HG03280 (cell line): ENCODE results near the gene RAPGEF5.

Source experiments
- ATAC-seq: cut with Tn5 transposase; IDR thresholded peaks from one replicate; pipeline ENCODE4 v1.9.1; 2021; ENCODE audit warnings: mild to moderate bottlenecking, moderate library complexity; ENCODE audit not compliant: unreplicated experiment

RAPGEF5 gene

DNA sequence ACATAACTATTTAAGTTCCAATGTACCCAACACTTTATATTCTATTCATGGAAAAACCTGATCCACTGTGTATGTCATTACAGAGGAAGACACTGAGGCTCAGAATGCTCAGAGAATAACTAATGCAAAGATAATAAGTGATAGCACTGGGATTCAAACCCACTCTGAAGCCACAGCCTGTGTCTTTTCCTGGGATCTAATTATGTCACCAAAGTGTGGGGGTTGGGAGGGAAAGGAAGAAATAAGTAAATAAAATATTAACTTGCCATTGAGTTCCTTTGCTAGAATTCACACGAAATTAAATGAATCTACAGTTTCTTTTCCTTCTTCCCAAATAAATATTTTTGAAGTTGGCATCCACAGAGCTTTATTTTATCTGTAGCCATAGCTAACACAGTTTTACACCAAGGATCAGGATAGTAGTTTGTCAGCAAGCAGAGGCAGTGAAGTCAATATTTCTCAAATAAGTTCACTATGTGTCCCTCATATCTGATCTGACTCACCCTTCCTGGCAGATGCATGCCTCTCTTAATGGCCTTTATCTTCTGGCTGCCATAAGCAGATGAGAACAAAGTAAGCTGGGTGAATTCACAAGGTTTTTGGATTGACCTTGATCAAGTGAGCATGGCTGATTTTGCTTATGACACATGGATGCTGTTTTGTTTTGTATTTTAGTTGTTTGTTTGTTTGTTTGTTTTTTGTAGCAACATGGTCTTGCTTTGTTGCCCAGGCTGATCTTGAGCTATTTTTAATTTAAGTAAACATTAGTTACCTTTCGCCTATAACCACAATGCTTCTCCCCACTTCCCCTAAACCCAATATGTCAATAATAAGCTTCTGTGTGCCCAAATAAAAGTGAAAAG lies 6.3 kb downstream of the RAPGEF5 start:
- ATAC-seq: peak; percentile 51

DNA sequence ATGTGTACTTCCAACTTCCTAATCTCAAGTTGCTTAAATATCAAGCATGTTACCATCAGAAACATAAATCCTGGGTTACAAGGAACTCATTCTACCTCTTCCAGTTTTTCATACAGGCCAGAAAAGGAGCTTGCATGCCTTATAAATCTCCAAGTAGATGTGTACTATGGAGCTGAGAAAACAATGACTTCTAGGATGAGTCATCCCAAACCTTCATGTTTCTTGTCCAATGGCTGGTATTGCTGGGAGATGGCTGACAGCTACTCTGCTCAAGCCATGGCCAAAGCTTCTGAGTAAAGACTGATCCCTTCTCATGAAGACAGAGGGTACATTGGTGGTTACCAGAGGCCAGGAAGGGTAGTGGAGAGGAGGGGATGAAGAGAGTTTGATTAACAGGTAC lies 8.6 kb downstream of the RAPGEF5 start:
- ATAC-seq: no peak

DNA sequence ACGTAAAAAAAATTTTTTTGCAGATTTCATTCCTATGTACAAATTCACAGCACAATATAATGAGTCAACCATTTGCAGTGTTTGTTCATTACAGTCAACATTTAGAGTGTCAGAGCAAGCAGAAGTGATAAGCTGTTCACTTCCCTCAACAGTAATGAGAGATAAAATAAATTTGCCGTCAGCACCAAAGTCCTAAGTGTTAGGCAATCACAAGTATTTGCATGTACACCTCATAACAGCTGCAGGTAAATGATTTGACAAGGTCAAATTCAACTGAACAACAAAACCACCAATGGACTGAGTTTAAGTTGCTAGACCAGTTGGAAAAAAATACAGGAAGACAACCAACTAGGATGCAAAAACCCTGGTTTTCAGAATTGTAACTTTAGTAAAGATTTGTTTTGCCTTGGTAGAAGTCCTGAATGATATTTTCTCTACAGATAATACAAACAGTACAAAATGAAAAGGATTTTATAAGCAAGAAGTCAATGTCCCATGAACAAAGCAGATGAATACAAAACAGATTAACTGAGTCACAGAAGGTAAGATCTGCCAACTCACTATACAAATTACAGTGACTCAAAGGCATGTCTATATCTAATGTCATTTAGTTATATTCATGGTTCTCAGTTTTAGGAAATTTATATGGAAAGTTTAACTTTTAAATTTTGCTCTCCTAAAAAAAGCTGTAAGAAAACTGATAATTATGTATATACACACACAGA lies 10.4 kb downstream of the RAPGEF5 start:
- ATAC-seq: no peak

DNA sequence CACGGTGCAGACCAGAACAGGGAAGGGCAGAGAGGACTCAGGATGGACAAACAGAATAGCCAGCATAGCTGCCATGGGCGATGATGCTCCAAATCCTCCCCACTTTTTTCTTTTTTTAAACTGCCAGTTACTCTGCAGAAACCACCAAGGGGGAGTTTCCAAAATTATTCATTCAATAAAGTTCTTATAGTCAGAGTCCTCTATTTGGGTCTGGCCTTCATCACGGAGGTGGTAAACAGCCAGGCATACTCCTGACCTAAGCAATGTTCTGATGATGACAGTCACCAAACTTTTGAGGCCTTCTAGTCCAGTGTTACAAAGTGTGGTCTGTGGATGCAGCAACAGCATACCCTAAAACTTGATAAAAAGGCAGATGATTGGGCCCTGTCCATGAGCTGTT lies 12.3 kb downstream of the RAPGEF5 start:
- ATAC-seq: no peak

- ATAC-seq: no peak
These were observed 13.3 kb downstream of the RAPGEF5 start for GRCh38 chr7:22343612-22344011.

GRCh38 chr7:22343071-22343470 lies 13.9 kb downstream of the RAPGEF5 start:
- ATAC-seq: no peak

DNA sequence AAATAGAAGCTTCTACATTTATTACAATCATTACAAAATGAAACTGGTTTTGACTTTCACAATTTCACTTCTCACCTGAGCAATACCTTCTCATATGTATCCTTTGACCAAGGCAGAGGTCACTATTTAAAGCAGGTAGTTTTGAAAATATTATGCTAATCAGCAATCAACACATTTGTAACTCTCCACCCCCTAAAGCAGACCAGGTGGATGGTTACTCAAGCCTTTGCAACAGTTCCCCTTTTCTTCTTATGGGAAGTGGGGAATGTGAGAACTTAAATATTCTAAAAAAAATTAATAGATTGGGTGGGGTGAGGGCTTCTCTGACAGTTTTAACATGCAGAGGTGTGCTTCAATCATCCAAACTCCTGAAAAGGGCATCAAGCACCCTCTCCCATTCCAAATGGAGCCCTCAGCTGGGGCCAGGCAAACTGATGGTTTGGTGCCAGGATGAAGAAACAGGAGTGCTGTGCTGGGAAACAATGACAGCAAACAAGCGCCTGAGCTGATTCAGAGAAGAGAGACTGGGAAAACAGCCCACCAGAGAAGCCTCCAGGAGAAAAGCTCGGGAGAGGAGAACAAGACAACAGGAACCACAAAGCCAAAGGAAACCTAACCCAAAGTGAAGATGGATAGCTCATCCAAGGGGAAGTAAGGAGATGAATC lies 17.1 kb downstream of the RAPGEF5 start:
- ATAC-seq: no peak

DNA sequence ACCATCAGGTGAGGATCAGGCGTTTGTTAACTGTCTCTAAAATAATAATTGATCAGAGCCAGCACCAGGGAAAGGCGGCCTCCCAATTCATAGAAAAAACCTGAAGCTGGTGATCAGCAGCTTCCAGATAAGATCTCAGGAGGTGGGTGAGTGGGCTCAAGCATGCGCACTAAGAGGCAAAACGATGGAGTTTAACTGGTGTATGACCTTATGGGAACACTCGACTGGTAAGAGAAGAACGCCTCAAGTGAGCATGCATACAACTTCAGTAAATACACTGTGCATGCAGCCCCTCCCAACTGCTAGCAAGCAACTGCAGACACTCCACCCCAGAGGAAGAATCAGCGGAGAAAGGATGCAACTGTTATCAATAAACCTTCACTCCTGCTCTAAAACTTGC lies 18.1 kb downstream of the RAPGEF5 start:
- ATAC-seq: no peak

DNA sequence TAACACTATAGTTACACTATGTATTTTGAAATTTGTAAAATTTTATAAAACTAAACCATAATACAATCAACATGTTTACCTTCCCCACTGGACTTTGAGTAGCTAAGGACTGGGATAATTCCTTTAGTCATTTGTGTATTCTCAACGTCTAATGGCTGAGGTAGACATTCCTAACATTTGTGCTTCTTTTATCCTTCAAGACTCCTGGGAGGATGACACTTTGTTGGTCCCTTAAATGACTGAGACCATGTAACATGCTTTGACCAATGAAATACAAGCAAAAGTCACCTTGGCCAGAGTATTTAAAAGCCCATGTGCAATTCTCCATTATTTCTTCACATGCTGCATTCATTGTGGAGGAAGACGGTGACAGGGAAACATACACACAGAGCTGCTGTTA lies 18.5 kb downstream of the RAPGEF5 start:
- no peak for ATAC-seq

DNA sequence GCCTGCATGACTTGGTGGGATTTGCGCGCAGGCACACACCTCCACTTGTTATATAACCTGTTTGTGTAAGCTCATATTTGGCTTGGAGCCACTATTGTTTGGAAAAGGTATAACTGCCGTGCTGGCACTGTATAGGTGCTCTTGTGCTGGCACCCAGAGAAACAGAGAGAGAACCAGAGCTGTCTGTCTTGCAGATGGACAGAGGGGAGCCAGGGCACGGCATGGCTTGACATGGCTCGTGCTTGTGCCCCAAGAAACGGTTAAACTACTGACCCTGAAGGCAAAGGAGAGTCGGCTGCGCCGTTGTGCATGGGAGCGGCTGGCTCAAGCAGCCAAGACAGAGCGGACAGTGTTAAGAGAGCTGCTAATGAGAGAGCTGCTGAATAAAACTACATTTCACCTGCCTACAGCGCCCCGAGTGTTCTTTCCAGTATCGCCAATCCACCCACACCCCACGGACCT lies 23.2 kb downstream of the RAPGEF5 start:
- ATAC-seq: no peak

- no peak for ATAC-seq
These were observed 24.5 kb downstream of the RAPGEF5 start for GRCh38 chr7:22332461-22332870.

GRCh38 chr7:22331704-22332103 lies 25.2 kb downstream of the RAPGEF5 start:
- no peak for ATAC-seq

DNA sequence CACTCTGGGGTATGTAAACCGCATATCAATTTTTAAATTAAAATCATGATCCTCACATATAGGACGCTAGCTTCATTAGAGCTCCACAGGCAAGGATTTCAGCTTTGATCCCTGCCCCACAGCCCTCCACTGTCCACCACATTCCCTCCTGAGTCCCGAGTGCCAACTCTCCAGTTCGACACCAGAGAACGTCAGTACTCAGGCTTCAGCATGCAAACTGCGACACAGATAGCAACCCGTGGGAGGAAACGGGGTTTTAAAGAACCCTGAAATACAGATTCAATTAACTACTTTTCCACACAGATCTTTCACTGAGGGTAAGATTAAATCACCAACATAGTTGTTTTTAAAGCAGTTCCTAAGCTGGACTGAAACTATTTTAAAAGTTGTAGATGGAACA lies 26.1 kb downstream of the RAPGEF5 start:
- ATAC-seq: no peak

- ATAC-seq: no peak
These were observed 27.0 kb downstream of the RAPGEF5 start for GRCh38 chr7:22329816-22330524.

- ATAC-seq: no peak
These were observed 30.8 kb downstream of the RAPGEF5 start for GRCh38 chr7:22326181-22326580.

GRCh38 chr7:22325671-22326070 lies 31.3 kb downstream of the RAPGEF5 start:
- no peak for ATAC-seq

- no peak for ATAC-seq
These were observed 33.2 kb downstream of the RAPGEF5 start for GRCh38 chr7:22323714-22324113.

GRCh38 chr7:22320416-22320815 lies 36.5 kb downstream of the RAPGEF5 start:
- no peak for ATAC-seq

DNA sequence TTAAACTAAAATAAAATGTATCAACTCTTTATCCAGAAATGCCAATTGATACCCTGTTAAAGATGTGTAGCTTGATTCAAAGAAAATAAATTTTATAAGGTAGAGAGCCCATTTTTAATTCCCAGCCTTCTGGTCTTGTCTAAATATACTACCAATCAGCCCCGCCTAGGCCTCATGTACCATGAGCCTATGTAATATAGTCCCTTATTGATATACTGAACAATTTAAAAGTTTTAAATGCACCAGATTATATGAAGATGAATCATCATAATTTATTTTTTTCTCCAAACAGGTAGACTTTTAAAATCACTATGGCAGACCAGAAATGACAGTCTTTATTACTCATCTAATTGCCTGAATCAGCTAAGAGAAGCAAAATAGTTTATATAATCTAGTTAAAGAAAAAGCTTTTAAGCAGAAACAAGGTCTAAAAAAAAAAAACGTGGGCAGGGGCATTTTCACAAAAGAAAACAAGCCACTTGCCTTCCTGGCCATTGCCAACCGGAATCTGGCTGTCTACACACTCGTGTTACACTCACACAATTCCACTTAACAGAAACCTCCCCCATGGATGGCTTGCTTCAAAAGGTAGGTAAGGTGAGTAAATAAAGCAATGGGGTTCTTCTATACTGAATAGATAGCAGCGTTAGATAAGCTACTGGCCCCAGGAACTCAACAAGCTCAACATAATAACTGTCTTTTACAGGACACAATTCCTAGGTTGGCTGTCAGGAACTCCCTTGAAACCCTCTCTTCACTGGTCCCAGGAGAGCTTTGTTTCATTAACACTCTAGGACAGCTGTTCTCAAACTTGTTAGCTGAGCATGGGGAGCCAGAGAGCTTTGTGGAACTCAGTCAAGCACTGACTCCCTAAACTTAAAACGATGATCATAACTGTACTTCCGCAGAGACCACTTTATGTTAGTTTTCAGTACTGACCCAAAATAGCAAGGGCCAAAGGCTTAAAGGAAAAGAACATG lies 37.2 kb downstream of the RAPGEF5 start:
- no peak for ATAC-seq

- no peak for ATAC-seq
These were observed 38.6 kb downstream of the RAPGEF5 start for GRCh38 chr7:22318376-22318775.
